Activated CD8-positive, alpha-beta T cell treated with anti-CD3 and anti-CD28 coated beads, Interleukin-2, amount 10 ng/mL, durations not matched to agents 7 days and 5 days (primary cell): ENCODE data around the gene CDC34. TPM values are rescaled to one million over a fixed set of nuclear protein-coding genes. Genes with fewer than 3 reads are reported as not detected.

Experiments used
- ATAC-seq: fragments of 150-1000 bp; cut with Tn5 transposase; one replicate; pipeline ENCODE4 v1.10.0; 2021; ENCODE audit warnings: moderate library complexity
- CTCF ChIA-PET: fragments of 350-600 bp; sonication (Branson Sonifier 250); formaldehyde crosslinking; loops from one replicate; lab custom pipeline; 2021; ENCODE audit warnings: antibody characterized with exemption; lab: Charles Lee
- POLR2A ChIA-PET: fragments of 350-600 bp; sonication (Branson Sonifier 250); formaldehyde crosslinking; loops from one replicate; lab custom pipeline; 2021; ENCODE audit warnings: antibody characterized with exemption; lab: Charles Lee
- DNase-seq: peaks from one replicate; pipeline ENCODE4 v3.0.0-alpha.2; 2020
- H3K27ac Mint-ChIP-seq: one replicate; pipeline ENCODE4 v1.8.0; 2021; ENCODE audit warnings: mild to moderate bottlenecking, mixed read lengths
- H3K27me3 Mint-ChIP-seq: one replicate; pipeline ENCODE4 v1.8.0; 2021; ENCODE audit warnings: low read depth, mixed read lengths
- H3K36me3 Mint-ChIP-seq: one replicate; pipeline ENCODE4 v1.8.0; 2021; ENCODE audit warnings: low read depth, mixed read lengths
- H3K4me1 Mint-ChIP-seq: one replicate; pipeline ENCODE4 v1.8.0; 2021; ENCODE audit warnings: low read depth, mixed read lengths
- H3K4me3 Mint-ChIP-seq: one replicate; pipeline ENCODE4 v1.8.0; 2021; ENCODE audit warnings: mild to moderate bottlenecking, mixed read lengths
- H3K9me3 Mint-ChIP-seq: one replicate; pipeline ENCODE4 v1.8.0; 2022; ENCODE audit warnings: mixed read lengths; ENCODE audit not compliant: insufficient read depth
- total RNA-seq, 2 experiments: library from RNA; stranded (reverse); gene quantifications; one replicate each; pipeline ENCODE4 v1.2.3, GENCODE V29; 2021

Gene CDC34
- total RNA-seq, 2 experiments from 2014 or later = 49.0 to 53.0 TPM

DNA sequence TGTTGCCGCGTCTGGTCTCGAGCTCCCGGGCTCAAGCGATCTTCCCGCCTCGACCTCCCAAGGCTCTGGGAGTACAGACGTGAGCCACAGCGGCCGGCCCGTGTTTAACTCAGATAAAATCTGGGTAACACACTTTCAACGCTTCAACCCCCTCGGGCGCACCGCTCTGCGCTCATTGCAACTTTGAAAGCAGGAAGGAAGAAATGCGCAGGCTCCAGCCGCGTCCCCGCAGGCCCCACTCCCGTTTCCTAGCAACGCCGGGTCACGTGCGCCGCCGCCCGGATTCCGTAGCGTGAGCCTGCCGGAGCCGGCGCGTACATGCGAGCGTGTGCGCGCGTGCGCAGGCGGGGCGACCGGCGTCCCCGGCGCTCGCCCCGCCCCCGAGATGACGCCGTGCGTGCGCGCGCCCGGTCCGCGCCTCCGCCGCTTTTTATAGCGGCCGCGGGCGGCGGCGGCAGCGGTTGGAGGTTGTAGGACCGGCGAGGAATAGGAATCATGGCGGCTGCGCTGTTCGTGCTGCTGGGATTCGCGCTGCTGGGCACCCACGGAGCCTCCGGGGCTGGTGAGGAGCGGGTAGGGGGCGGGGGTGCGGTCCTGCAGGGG, 40.7 kb downstream of the CDC34 start, which contains the start of gene BSG:
BSG (plus strand) TSS at position 457 of the 603 bp plus-strand sequence; CDS start at position 496, 39 bp downstream.
- Mint-ChIP-seq H3K27ac (peak within 1 kb of the TSS; percentile 97), H3K27me3 (no peaks in the 10 kb centered on the region), H3K9me3 (no peaks in the 10 kb centered on the region), H3K4me1 (peaks cover 42% of the 10 kb centered on the region), H3K36me3 (peaks cover 3% of the 10 kb centered on the region), H3K4me3 (peak within 1 kb of the TSS; percentile 88)
- POLR2A ChIA-PET = interaction anchor here (0.7 to 2.1 kb wide), 4 partner anchors 40 to 106 kb away, joined by 3 to 14 read pairs (median 6); partner anchors contain the start of genes CDC34 and TPGS1
- DNase-seq = peak; percentile 99
- ATAC-seq = peak; percentile 80
- CTCF ChIA-PET = interaction anchor here (1.9 kb wide), 1 partner anchor 61 kb away, joined by 4 read pairs; no protein-coding TSS in a partner anchor

DNA sequence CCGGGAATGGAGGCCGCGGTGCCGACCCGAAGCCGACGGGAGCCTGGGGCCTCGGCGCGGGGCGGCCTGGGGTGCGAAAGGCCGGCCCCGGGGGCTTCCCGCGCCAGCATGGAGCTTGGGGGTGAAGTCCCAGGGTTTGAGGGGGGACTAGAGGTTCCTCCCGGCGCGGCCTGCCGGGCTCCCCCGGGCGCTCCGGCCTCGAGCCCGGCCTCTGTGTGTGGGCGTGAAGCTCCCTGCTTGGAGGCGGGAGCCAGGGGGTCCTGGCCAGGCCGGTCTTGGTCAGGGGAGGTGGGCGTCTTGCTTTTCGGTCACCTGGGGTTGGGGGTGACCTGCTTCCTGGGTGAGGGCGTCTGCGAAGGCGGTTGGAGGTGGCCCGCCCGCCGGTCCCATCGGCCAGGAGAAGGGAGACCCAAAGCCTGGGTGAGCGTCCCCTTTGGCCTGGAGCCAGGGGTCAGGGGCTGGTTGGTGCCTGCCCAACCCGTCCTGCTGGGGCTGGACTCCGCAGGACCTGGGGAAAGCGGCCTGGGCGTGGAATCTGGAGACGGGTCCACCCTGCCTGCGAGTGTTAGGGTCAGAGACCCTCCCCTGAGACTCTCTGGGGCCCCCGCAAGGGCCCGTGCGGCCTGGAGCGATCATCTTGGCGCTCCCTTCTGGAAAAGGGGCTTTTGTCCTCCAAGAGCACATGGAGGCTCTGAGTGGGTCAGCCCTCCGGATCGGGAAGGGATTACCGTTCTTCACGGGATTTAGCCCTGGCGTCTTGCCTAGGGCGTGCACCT, 41.4 kb downstream of the CDC34 start:
- peak overlapping the region; percentile 86 for H3K27ac Mint-ChIP-seq
- H3K9me3 Mint-ChIP-seq = no peaks in the 10 kb centered on the region
- peaks cover 45% of the 10 kb centered on the region for H3K4me1 Mint-ChIP-seq
- peaks cover 3% of the 10 kb centered on the region for H3K36me3 Mint-ChIP-seq
- ATAC-seq (peak; percentile 12), DNase-seq (peak; percentile 37)
- peak overlapping the region; percentile 88 for H3K4me3 Mint-ChIP-seq
- POLR2A ChIA-PET = interaction anchor here (0.6 to 2.1 kb wide), 3 partner anchors 41 to 371 kb away, joined by 3 to 14 read pairs (median 9); partner anchors contain the start of gene CDC34
- CTCF ChIA-PET = interaction anchor here (1.9 kb wide), 1 partner anchor 62 kb away, joined by 4 read pairs; no protein-coding TSS in a partner anchor
- no peaks in the 10 kb centered on the region for H3K27me3 Mint-ChIP-seq

DNA sequence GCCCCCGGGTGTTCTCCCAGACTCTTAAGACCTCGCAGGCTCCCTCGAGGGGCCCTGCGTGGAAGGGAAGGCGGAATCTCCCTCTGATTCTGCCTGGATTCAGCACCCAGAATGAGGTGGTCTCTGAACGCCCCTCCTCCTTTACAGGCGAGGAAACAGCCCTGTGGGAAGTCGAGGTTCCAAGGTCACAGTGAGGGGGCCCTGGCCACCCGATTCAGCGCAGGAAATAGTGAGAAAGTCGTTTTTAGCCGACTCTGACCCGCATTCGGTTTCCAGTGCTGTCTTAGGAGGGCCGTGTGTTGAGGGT, 41.9 kb downstream of the CDC34 start:
- Mint-ChIP-seq H3K9me3 (no peaks in the 10 kb centered on the region), H3K36me3 (peaks cover 3% of the 10 kb centered on the region), H3K4me1 (peaks cover 46% of the 10 kb centered on the region), H3K4me3 (peak overlapping the region; percentile 88), H3K27ac (peak overlapping the region; percentile 74), H3K27me3 (no peaks in the 10 kb centered on the region)
- ATAC-seq (no peak), DNase-seq (no peak)
- ChIA-PET CTCF (interaction anchor here (1.9 kb wide), 1 partner anchor 11 kb away, joined by 12 read pairs; no protein-coding TSS in a partner anchor), POLR2A (no interaction called here)

DNA sequence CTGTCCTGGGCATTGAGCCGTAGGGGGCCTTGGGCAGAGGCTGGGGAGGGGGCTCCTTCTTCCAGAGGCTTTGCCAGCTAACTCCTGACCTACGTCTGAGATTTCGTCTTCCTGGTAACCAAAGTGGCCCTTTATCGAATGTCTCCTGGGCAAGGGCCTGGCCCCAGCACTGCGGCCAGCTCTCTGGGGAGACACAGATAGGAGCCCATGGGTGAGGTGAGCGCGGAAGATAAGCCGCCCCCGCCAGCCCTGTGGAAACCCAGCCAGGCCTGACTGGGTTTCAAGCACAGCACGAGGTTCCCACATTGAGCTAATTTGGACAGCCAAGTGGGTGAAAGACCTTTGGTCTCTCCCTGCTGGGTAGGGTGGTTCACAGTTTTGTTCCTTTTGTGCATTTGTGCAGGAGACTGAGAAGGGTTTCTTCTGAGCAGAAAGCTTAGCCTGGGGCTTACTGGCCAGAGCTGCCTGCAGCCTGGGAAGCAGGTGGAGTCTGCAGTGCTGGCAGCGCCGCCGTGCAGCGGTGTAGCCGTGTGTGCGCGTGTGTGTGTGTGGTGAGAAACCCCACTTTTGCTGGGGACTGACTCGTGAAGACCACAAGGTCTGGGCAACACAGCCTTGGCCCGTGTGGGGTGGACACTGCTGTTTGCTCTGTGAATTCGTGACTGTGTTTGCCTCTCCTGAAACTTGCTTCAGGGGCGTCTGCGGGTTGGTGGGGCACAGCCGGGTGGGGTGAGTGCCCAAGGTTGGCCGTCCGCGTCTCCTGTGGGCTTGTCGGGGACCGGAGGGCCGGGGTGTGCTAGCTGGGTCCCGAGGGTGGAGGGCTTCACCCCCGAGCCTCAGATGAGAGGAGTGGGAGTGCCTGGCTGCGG, 43.3 kb downstream of the CDC34 start:
- Mint-ChIP-seq H3K27me3 (no peaks in the 10 kb centered on the region), H3K9me3 (no peaks in the 10 kb centered on the region), H3K4me3 (peak overlapping the region; percentile 50), H3K4me1 (peaks cover 44% of the 10 kb centered on the region), H3K27ac (peak overlapping the region; percentile 10), H3K36me3 (peaks cover 2% of the 10 kb centered on the region)
- DNase-seq (no peak), ATAC-seq (no peak)
- CTCF ChIA-PET = interaction anchor here (1.0 to 1.9 kb wide), 2 partner anchors 10 to 195 kb away, joined by 3 to 12 read pairs; no protein-coding TSS in a partner anchor
- POLR2A ChIA-PET = interaction anchor here (0.9 kb wide), 1 partner anchor 33 kb away, joined by 4 read pairs; no protein-coding TSS in a partner anchor

DNA sequence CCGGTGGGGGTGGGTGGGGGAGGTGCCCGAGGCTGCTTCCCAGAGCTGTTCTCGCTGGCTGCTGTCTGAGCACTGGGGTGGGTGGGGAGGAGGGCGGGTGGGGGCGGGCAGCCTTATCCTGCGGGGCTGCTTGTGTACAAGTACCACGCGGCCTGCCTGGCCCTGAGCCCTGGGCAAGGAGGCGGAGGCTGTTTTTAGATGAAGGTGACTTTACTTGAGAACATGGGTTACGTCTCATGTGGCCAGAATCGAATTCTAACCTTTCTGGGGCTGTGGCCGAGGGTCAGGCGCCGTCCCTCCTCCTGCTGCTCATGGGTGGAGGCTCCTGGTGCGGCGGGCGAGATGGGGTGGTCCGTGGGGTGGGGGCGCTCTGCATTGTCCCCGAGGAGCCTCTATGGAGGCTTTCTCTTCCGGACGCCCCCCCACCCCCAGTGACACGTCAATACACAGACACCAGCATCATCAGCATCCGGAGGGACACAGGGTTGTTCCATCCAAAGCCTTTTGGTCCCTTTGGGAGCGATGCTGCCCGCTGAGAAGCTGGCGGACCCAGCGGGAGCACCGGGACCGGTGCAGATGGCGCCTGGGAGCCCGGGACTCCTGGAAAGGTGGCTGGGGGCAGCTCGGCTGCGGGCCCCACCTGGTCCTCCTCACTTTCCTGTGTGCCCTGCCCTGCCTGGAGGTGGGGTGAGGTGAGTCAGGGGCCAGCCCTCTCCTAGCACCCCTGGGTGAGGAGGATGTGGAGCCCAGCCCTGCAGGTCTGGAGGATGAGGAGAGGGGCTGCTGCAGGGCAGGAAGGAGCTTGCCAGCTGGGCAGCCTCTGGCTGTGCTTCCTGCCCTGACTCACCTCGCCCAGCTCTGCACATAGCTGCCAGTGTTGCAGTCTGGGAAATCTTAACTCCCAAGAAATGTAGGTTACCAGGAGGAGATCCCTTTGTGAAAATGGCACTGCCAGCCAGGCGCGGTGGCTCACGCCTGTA, 44.3 kb downstream of the CDC34 start:
- peaks cover 1% of the 10 kb centered on the region for H3K36me3 Mint-ChIP-seq
- ATAC-seq (no peak), DNase-seq (no peak)
- H3K4me3 Mint-ChIP-seq = no peak overlapping the region
- H3K27ac Mint-ChIP-seq = no peak overlapping the region
- POLR2A ChIA-PET = interaction anchor here (0.8 kb wide), 1 partner anchor 88 kb away, joined by 3 read pairs; no protein-coding TSS in a partner anchor
- H3K27me3 Mint-ChIP-seq = no peaks in the 10 kb centered on the region
- H3K9me3 Mint-ChIP-seq = no peaks in the 10 kb centered on the region
- CTCF ChIA-PET = interaction anchor here (1.0 to 1.9 kb wide), 2 partner anchors 9 to 194 kb away, joined by 3 to 12 read pairs; no protein-coding TSS in a partner anchor
- H3K4me1 Mint-ChIP-seq = peaks cover 43% of the 10 kb centered on the region

DNA sequence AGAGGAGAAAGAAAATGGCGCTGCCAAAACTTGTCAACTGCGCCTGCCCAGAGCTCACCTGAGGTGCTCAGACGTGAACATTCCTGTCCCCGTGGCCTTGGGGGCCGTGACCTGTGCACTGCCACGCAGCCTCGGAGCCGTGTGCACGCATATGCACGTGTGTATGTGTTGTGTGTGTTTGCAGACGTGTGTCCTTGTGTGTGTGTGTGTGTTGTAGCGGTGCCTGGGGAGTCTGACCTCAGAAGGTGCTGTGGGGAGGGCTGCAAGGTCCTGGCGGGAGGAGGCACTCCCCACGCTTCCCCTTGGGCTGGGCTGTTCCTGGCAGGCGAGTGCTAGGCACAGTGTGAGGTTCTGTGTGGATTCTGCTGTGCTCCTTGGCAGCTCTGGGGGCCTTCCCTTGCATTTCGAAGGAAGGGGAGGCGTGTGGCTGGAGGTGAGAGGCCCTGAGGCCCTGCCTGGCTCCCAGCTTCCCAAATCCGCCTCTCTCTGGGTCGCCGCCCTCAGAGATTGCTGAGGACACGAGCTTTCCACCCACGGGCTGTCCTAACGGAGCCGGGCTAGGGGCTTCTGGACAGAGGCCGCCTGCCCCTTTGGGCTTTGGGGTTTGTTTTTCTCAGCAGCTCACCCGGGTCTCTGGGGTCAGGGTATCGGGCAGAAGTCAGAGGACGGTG, 45.3 kb downstream of the CDC34 start:
- Mint-ChIP-seq H3K27me3 (no peaks in the 10 kb centered on the region), H3K27ac (peak overlapping the region; percentile 46), H3K4me3 (no peak overlapping the region), H3K9me3 (no peaks in the 10 kb centered on the region), H3K36me3 (peaks cover 1% of the 10 kb centered on the region), H3K4me1 (peaks cover 34% of the 10 kb centered on the region)
- ATAC-seq = no peak
- DNase-seq = no peak
- ChIA-PET CTCF (no interaction called here), POLR2A (interaction anchor here (0.8 kb wide), 1 partner anchor 89 kb away, joined by 3 read pairs; no protein-coding TSS in a partner anchor)

DNA sequence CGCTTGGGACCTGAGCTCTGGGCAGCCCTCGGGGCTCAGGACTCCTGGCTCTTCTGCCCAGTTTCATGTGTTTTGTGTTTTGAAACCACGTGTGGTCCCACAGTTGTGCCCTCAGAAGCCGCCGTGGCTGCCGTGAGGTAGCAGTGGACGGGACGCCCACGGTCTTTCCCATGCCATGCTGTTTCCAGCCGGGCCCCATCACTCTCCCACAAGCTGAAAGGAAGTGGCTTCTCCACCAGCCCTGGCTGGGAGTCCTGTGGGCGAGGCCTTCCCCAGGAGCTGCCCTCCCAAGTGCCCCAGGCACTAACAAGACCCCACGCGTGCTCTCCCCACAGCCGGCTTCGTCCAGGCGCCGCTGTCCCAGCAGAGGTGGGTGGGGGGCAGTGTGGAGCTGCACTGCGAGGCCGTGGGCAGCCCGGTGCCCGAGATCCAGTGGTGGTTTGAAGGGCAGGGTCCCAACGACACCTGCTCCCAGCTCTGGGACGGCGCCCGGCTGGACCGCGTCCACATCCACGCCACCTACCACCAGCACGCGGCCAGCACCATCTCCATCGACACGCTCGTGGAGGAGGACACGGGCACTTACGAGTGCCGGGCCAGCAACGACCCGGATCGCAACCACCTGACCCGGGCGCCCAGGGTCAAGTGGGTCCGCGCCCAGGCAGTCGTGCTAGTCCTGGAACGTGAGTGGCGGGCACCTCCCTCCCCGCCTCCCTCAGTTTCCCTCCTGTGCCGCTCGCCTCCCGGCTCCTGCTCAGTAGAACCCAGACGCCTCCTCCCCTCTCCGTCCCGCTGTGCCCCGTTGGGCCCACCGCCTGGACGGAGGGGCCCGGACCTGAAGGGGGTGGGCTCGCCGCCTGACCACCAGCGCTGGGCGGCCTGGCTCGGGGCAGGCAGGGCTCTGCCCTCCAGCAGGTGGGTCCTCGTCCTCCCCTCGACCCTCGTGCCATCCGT, 46.2 kb downstream of the CDC34 start:
- Mint-ChIP-seq H3K4me3 (no peak overlapping the region), H3K36me3 (peaks cover 3% of the 10 kb centered on the region), H3K27me3 (no peaks in the 10 kb centered on the region), H3K27ac (no peak overlapping the region), H3K4me1 (peaks cover 32% of the 10 kb centered on the region), H3K9me3 (no peaks in the 10 kb centered on the region)
- ChIA-PET CTCF (no interaction called here), POLR2A (no interaction called here)
- ATAC-seq (no peak), DNase-seq (no peak)

DNA sequence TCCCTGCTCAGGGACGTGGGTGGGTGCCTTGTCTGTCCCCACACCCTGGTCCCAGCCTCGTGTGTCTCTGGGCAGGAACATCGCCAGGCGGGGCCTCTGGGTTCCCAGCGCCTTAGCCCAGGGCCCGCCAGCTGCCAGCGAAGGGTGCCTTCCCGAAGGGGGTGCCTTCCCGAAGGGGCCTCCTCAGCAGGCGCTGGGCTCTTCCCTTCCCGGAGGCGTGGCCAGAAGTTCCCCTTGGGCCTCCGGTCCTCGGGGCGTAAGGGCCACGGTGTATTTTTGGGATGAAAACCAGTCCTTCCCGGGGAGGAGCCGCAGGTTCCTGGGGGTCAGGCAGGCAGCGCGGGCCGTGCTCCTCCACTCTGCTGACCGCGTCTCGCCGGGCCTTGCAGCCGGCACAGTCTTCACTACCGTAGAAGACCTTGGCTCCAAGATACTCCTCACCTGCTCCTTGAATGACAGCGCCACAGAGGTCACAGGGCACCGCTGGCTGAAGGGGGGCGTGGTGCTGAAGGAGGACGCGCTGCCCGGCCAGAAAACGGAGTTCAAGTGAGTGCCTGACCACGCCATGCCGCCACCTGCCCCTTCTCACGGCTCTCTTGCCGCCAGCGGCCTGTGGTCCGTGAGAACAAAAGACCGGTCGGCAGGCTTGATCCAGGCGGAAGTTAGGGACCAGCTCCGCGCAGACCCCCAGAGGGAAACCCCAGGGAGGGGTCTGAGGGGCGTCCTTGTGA, 47.7 kb downstream of the CDC34 start:
- H3K27ac Mint-ChIP-seq = no peak overlapping the region
- H3K4me1 Mint-ChIP-seq = peaks cover 30% of the 10 kb centered on the region
- ATAC-seq (no peak), DNase-seq (no peak)
- CTCF ChIA-PET = no interaction called here
- H3K27me3 Mint-ChIP-seq = no peaks in the 10 kb centered on the region
- H3K36me3 Mint-ChIP-seq = peaks cover 9% of the 10 kb centered on the region
- H3K4me3 Mint-ChIP-seq = no peak overlapping the region
- POLR2A ChIA-PET = no interaction called here
- no peaks in the 10 kb centered on the region for H3K9me3 Mint-ChIP-seq

DNA sequence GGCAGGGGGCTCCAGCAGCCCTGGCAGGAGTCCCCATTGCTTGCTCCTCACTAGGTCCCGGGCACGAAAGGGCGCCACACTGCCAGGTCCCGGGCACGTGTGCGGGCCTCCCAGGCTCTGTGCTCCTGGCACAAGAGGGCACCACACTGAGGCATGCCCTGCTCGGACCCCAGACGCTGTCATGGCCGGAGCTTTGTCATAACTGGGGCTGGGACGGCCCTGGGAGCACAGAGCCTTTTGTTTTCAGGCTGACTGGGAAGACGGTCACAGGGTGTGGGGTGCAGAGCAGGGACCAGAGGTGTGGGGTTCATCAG, 48.2 kb downstream of the CDC34 start:
- Mint-ChIP-seq H3K36me3 (peaks cover 9% of the 10 kb centered on the region), H3K27ac (no peak overlapping the region), H3K27me3 (no peaks in the 10 kb centered on the region), H3K4me1 (peaks cover 25% of the 10 kb centered on the region), H3K9me3 (no peaks in the 10 kb centered on the region), H3K4me3 (no peak overlapping the region)
- POLR2A ChIA-PET = no interaction called here
- DNase-seq (no peak), ATAC-seq (no peak)
- CTCF ChIA-PET = no interaction called here
